Dermis blood vessel endothelial cell (primary cell): ENCODE results near the gene DPAGT1. TPM values are rescaled to one million over a fixed set of nuclear protein-coding genes. Genes with fewer than 3 reads are reported as not detected.
"Not testable (repeated sequence)": the region's sequence is repeated elsewhere in the genome, so short reads cannot be mapped to it uniquely, and the experiment has no call there.

Source experiments
- DNase-seq: peaks from one replicate; pipeline ENCODE4 v3.0.0; 2010
- total RNA-seq: library from RNA; depleted of rRNA; stranded (reverse); fragments of >200 nt; gene quantifications from 2 replicates; pipeline ENCODE4 v1.2.3, GENCODE V29; 2014

DPAGT1 gene
- total RNA-seq, 1 donor from 2014 or later: 21.3 TPM

DNA sequence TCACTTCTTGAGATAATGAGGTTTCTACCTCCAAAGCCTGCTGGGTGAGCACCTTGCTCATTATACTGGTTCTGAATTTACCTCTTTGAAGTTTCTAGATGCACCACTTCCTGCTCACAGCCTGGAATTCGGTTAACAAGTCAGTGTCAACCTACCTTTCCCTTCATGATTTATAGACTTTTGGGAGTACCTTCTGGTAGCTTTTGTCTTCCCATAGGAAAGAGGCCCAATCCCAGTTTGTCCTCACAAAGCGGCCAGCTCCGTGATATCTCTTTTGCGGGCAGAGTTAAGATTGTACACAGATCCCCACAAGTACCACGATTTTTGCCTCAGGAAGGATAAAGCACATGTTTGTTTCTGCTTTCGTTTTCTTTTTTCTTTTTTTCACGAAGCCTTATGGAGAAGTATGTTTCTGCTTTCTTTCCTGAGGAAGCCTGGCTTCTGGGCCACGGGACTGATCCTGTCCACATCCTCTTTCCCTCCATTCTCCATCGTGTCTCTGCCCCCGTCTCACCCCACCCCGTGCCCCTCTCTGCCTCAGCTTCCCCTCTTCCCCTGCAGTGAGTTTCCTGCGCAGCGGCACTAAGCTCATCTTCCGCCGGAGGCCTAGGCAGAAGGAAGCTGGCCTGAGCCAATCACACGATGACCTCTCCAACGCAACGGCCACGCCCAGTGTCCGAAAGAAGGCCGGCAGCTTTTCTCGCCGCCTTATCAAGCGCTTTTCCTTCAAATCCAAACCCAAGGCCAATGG is 14.0 kb upstream of the DPAGT1 start:
- DNase-seq: no peak

GRCh38 chr11:119114351-119114750 is 12.7 kb upstream of the DPAGT1 start:
- DNase-seq: peak; percentile 27

DNA sequence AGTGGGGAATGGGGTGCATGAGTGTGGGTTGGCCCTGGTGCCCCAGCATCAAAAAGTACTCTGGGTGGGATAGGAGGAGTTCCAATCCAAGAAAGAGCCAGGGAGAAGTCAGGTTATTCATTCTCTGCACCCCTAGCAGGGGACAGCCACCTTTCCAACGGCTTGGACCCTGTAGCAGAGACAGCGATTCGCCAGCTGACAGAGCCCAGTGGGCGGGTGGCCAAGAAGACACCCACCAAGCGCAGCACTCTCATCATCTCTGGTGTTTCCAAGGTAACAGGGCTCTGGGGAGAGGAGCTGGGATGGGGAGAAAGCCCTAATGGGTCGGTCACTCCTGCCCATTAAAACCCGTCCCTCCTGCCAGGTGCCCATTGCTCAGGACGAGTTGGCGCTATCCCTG is 12.1 kb upstream of the DPAGT1 start:
- no peak for DNase-seq

GRCh38 chr11:119112314-119113020 is 10.8 kb upstream of the DPAGT1 start:
- no peak for DNase-seq

DNA sequence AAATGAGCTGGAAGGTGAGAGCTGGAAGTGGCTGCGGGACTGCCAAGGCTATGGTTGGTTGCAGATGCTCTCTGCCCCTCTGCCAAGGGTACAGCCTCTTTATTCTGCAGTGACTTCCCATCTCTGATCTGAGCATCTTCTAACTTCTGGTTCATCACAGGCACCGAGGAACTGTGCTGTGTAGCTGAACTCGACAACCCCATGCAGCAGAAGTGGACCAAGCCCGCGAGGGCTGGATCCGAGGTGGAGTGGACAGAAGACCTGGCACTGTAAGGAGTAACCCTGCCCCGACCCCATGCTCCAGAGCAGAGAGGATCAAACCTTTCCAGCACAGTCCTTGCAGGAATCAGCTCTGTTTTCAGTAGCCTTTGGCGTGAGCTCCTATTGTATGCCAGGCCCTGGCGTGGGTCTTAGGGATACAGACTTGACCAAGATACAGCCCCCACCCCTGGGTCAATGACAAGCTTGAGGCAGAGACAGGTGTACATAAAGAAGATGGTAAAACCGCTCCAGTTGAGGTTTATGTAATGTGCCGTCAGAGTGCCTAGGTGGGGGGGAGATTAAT is 9.8 kb upstream of the DPAGT1 start:
- DNase-seq: no peak

- no peak for DNase-seq
Measured at GRCh38 chr11:119110439-119110838, 8.8 kb upstream of the DPAGT1 start.

DNA sequence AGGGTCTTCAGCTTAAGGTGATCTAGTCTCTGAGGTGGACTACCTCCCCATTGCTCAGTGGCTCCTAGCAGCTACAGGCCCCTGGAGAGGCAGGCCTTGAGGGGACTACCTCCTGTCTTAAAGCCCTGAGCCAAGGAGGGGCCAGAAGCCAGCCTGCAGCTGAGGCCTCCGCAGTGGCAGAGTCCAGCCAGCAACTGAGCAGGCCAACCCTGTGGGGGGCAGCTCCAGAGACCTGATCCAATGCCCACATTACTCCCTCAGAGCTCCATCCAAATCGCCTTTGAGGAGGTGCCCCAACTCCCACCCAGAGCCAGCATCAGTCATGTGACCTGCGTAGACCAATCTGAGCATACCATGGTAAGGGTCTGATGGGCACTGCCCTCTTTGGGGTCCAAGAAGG is 8.2 kb upstream of the DPAGT1 start:
- no peak for DNase-seq

GRCh38 chr11:119108857-119109221 is 7.2 kb upstream of the DPAGT1 start:
- DNase-seq: no peak

DNA sequence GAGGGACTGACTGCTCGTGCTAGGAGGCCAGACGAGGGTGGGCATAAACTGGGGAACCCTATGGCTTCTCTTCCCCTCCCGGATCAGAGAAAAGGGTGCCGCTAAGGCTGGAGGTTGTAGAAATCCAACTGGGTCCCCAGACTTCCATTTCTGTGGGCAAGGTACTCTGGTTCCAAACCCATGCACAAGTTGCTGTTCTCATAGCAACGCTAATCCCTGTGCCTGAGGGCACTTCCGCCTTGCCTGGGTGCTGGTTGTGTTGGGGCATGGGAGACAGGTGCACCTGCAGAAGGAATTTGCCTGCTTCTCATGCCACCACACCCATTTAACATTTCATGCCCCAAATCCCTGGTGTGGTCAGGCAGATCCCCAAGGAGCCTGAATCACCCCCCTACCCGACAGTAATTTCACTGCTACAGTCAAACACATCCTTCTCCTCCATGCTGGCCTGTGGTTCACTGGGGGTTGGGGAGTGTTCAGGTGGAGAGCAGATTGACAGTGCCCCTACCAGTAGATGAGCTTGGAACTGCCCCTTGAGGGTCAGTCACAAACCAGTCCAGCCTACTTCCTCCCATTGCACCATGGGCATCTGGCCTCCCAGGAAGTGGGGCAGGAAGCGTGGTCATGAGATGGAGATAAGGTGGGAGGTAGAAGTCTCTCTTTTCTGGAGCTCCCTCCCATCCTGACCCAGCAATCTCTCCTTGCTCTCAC is 6.6 kb upstream of the DPAGT1 start:
- DNase-seq: peak; percentile 14

- DNase-seq: peak; percentile 14
Measured at GRCh38 chr11:119107538-119108145, 6.0 kb upstream of the DPAGT1 start.

DNA sequence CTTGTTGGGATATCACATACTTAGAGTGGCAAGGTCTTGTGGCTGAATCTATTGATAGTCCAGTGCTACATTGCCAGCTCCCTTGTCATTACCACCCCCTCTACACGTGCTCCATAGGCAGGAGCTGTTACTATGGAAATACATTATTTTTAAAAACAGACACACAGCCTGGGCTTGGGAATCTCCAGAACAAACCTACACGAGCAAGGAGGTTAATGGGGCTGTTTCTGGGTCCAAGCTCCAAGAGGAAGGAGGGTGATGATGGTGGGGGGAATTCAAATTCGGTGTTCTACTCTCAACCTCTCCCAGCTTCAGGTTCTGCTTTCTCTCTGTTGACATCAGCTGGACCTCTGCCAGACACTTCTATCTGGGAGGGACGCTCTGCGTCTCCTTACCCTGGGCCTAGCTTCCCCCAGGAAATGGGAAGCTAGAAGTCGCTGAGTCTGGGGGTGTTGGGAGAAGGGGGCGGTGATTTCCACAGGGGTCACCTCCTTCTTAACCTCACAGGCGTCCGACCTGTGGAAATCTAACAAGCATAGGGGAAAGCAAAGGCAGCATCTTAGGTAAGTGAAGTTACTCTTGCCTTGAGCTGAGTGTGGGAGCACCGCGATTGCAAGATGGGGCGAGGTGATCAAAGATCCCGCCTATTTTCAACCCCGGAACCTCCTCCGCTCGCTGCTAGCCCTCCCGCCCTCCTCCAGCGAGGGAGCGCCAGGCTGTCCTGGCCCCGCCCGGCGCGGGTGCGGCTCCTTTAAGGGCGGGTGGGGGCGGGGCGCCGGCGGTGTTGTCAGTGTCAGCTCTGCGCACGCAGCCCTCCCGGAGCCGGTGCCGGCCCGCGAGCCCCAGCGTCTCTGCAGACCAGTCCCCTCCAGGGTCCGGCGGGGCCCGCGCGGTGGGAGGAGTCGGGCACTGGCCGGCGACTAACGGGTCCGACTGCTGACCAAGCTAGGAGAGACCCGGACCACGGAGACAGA is 5.2 kb upstream of the DPAGT1 start, which contains the start of gene C2CD2L:
Gene C2CD2L (plus strand): TSS at position 781 of the 974 bp plus-strand sequence. CDS start 398 bp downstream, outside the sequence.
- DNase-seq: peak; percentile 87

DNA sequence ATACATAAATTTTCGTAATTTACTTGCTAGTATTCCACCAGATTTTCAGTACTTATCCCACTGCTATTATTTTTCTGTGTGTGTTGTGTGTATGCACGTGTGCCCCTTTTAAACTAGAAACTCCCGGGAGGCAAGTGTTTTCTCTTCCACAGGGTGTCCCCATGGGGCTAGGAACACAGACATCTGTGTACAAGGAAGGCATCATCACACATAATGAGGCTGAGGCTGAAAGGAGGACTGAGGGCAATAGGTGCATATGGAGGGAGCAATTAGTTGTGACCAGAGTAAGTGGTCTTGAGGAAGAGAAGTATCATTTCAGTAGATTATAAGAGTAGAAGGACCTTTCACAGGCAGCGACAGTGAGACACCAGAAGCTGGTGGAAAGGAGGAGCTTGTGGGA is 2.1 kb upstream of the DPAGT1 start:
- no peak for DNase-seq

DNA sequence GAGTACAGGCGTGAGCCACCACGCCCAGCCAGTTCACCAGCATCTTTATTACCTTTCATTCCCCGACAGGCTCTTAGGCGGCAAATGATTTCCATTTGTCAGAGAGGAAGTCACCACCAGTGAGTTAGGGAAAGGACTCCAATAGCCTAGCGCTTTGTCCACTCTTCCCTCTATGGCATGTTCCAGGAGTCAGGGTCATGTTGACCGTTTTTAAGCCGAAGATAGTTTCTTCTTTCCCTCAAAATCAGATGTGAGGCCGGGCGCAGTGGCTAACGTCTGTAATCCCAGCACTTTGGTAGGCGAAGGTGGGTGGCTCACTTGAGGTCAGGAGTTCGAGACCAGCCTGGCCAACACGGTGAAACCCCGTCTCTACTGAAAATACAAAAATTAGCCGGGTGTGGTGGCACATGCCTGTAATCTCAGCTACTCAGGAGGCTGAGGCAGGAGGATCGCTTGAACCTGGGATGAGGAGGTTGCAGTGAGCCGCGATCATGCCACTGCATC is 1.6 kb upstream of the DPAGT1 start:
- not testable (repeated sequence) for DNase-seq

DNA sequence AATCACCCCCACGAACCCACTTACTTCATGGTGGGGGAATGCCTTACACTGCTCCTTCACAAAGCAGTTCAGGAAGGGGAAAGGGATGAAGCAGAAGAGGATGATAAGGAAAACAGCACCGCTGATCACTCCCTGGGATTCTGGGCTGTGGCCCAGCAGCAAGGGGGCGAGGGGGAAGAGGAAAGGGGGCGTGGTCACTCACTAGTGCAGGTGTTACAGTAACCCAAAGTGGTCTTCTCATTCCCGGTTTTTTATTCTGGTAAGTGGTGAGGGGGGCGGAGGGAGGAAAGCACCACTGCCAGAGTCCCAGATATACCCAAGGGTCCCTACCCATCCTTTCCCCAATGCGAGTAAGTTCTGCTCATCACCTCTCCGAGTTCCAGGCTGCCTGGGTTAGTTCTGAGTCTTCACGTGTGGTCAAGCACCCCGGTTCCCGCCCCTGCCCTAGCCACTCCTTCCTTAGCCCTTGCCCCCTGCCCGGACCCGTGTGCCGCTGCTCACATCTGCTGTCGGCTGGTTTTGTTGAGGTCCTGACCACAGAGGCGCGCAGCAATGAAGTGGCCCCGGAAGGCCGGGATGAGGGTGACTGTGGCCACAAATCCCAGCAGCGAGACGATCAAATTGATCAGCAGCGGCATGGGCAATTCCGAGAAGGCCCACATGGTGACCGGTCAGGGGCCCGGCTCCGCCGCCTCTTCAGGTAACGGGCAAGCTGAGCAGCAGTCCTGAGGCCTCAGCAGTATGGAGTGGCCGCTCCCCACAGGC is 477 bp downstream of the DPAGT1 start:
- DNase-seq: no peak

GRCh38 chr11:119100246-119100970 is 1.2 kb downstream of the DPAGT1 start:
- peak; percentile 67 for DNase-seq

- DNase-seq: no peak
Measured at GRCh38 chr11:119099711-119100110, 1.9 kb downstream of the DPAGT1 start.

DNA sequence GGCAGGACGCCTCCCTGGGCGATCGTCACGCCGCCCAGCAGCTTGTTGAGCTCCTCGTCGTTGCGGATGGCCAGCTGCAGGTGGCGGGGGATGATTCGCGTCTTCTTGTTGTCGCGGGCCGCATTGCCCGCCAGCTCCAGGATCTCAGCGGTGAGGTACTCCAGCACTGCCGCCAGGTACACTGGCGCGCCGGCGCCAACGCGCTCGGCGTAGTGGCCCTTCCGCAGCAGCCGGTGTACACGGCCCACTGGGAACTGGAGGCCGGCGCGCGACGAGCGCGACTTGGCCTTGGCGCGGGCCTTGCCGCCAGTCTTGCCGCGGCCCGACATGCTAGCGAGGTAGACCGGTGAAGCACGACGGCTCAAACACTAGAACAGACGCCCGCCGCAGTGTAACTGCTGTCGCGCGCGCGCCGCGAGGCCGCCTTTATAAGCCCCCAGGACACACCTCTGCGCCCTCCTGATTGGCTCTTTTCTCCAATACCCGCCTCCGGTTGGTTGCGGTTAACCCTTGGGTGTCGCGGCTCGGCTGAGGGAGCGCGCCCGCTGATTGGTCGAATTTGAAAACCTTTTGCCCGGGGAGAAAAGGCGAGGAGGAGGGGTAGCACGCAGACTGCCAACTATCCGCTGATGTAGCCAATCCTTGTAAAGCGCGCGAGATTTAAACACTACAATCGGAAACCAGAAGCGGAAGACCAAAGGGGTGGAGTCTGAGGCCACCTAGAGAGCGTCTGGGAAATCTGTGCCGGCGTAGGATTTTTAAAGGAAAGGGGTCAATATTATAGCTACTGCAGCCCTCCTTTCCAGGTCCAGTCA is 6.4 kb downstream of the DPAGT1 start:
- DNase-seq: peak; percentile 100

DNA sequence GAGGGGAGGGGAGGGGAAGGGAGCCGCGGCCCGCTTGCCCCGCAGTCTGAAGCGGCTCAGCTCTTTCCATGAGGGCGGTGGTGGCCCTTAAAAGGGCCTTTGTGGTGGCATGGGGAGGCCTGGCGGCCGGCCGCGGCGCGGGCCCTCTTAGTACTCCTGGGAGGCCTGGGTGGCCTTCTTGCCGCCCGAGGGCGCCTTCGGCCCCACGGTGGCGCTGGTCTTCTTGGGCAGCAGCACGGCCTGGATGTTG is 6.9 kb downstream of the DPAGT1 start:
- peak; percentile 92 for DNase-seq
